ENCODE measurements around the gene BTBD19.

BTBD19 gene

DNA sequence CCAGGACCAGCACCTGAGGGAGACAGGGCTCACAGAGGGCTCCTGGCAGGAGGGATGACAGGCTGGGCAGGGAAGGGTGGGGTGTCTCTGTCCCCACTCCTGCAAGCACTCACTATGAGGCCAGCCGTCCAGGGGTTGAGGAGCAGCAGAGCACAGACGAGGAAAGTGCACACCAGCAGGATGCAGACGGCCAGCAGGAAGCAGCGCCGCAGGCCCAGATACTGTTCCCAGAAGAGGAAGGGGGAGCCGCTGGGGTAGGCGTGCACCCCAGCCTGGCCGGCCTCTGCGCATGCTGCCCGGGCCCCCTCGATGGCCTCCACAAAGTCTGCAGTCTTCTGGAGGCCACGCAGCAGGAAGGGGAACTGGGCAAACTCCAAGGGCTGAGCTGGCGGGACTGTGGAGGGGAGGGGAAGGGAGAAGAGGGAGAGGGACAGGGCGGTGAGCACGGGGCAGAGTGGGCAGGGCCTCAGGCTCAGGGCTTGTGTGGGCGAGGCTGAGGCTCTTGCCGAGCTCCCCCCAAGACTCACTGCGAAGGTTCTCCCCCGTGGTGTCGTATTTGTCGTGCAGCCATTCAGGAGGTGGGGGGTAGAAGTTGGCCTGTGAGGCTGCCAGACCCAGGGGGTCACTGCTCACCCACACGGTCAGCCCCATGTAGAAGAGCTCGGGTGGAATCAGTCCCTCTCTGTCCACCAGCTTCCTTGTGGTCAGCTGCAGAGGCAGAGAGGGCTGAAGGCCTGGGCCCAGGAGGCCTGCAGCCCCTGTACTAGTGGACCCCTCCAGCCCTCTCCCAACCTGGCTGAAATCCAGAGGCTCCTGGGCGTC is 18.3 kb downstream of the BTBD19 start:
- TF ChIP-seq, protein P1, sequence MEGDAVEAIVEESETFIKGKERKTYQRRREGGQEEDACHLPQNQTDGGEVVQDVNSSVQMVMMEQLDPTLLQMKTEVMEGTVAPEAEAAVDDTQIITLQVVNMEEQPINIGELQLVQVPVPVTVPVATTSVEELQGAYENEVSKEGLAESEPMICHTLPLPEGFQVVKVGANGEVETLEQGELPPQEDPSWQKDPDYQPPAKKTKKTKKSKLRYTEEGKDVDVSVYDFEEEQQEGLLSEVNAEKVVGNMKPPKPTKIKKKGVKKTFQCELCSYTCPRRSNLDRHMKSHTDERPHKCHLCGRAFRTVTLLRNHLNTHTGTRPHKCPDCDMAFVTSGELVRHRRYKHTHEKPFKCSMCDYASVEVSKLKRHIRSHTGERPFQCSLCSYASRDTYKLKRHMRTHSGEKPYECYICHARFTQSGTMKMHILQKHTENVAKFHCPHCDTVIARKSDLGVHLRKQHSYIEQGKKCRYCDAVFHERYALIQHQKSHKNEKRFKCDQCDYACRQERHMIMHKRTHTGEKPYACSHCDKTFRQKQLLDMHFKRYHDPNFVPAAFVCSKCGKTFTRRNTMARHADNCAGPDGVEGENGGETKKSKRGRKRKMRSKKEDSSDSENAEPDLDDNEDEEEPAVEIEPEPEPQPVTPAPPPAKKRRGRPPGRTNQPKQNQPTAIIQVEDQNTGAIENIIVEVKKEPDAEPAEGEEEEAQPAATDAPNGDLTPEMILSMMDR (IDR thresholded peaks at IDR 0.05; ENCODE audit: unreplicated experiment in 3 of 3): no peak
- Mint-ChIP-seq H3K36me3 (ENCODE audit: low read depth) (no peaks in the 10 kb centered on the region), H3K27ac (no peak overlapping the region), H3K4me3 (no peak overlapping the region), H3K4me1 (peaks cover under 1% of the 10 kb centered on the region), H3K27me3 (ENCODE audit: low read depth) (no peaks in the 10 kb centered on the region), H3K9me3 (no peaks in the 10 kb centered on the region)

DNA sequence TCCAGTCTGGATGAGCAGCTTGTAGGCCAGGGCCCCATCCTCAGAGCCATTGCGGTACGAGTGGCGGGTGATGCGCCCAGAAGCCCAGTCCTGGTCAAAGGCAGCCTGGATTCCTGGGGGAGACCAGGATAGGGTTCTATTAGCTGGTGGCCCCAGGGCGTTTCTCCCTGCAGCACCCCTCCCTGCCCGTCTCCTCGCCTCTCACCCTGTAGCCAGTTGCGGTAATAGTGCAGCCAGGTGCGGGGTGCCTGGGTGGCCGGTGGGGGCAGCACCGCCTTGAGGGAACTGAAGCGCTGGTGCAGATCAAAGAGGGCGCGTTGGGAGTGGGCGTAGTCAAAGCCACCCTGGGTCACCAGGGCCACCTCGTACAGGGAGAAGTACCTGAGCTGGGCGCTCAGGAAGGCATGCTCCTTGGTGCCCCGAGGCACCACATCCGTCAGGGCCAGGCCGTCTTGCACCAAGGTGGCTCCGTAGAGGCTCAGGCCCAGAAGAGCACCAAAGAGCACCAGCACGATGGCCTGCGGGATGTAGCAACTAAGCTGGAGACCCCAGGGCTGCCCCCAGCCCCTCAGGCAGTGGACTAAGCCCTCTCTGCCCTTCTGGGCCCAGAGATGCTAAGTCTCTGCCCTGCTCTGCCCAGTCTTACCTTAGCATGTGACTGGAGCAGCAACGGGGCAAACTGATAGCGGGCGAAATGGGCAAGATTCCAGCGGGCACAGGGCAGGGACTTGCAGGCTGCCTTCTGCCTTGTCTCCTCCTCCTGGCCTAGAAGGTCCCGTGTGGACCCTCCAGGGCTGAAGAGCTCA is 19.1 kb downstream of the BTBD19 start:
- no peaks in the 10 kb centered on the region for H3K27me3 Mint-ChIP-seq (ENCODE audit: low read depth)
- no peaks in the 10 kb centered on the region for H3K9me3 Mint-ChIP-seq
- H3K27ac Mint-ChIP-seq: no peak overlapping the region
- TF ChIP-seq, protein P1 (IDR thresholded peaks at IDR 0.05; ENCODE audit: unreplicated experiment in 3 of 3): no peak
- no peaks in the 10 kb centered on the region for H3K36me3 Mint-ChIP-seq (ENCODE audit: low read depth)
- H3K4me1 Mint-ChIP-seq: peaks cover 1% of the 10 kb centered on the region
- no peak overlapping the region for H3K4me3 Mint-ChIP-seq

DNA sequence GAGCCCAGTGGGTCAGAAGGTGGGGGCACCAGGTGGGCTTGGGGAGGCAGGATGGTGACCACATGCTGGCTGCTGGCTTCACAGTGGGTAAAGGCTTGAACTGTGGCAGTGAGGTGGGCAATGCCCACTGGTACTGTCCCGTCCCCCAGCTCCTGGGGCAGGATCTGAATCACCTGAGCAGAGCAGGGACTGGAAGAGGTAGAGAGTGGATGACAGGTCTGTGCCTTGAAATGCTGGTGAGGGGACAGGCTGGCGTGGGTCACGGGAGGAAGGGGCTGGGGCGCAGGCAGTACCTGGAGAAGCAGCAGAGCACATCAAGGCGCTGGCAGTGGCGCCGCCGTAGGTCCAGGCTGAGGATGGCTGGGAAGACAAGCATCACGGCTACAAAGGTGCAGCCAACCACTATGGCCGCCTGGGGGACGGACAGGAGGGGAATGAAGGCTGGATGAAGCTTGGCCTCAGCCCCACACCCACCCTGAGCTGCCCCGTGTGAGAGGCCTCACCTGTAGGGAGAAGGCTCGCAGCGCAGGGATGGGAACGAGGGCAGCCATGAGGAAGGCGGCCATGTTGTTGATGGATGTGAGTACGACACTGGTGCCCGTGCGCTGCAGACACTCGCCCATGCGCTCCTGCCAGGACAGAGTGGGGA is 19.8 kb downstream of the BTBD19 start:
- Mint-ChIP-seq H3K4me1 (peaks cover 5% of the 10 kb centered on the region), H3K27me3 (ENCODE audit: low read depth) (no peaks in the 10 kb centered on the region), H3K36me3 (ENCODE audit: low read depth) (no peaks in the 10 kb centered on the region), H3K4me3 (no peak overlapping the region), H3K27ac (no peak overlapping the region), H3K9me3 (no peaks in the 10 kb centered on the region)
- TF ChIP-seq, protein P1 (IDR thresholded peaks at IDR 0.05; ENCODE audit: unreplicated experiment in 3 of 3): no peak

DNA sequence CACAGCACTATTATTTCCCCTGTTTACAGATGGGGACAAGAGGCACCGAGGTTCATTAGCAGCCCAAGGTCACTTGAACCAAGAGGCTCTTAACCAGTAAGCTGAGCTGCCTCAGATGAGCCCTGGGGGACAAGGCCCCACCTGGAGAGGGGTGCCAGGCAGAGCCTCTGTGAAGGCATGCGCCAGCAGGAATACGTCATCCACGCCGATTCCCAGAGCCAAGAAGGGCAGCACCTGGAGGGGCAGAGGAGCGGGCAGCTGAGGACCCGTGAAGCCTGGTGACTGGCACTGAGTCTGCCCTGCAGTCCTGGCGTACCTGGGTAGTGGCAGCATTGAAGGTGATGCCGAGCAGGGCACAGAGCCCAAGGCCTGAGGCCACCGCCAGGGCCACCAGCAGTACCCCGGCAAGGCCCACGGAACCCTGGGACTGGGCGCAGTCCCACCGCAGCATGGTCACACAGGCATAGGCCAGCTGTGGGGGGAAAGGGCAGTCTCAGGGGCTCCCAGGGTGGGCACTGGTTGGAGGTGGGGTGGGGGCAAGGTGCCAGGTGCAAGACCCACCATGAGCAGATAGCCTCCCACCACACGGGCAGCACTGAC is 20.6 kb downstream of the BTBD19 start:
- Mint-ChIP-seq H3K27me3 (ENCODE audit: low read depth) (no peaks in the 10 kb centered on the region), H3K4me3 (no peak overlapping the region), H3K4me1 (peaks cover 5% of the 10 kb centered on the region), H3K36me3 (ENCODE audit: low read depth) (no peaks in the 10 kb centered on the region), H3K9me3 (no peaks in the 10 kb centered on the region), H3K27ac (no peak overlapping the region)
- TF ChIP-seq, protein P1 (IDR thresholded peaks at IDR 0.05; ENCODE audit: unreplicated experiment in 3 of 3): no peak

DNA sequence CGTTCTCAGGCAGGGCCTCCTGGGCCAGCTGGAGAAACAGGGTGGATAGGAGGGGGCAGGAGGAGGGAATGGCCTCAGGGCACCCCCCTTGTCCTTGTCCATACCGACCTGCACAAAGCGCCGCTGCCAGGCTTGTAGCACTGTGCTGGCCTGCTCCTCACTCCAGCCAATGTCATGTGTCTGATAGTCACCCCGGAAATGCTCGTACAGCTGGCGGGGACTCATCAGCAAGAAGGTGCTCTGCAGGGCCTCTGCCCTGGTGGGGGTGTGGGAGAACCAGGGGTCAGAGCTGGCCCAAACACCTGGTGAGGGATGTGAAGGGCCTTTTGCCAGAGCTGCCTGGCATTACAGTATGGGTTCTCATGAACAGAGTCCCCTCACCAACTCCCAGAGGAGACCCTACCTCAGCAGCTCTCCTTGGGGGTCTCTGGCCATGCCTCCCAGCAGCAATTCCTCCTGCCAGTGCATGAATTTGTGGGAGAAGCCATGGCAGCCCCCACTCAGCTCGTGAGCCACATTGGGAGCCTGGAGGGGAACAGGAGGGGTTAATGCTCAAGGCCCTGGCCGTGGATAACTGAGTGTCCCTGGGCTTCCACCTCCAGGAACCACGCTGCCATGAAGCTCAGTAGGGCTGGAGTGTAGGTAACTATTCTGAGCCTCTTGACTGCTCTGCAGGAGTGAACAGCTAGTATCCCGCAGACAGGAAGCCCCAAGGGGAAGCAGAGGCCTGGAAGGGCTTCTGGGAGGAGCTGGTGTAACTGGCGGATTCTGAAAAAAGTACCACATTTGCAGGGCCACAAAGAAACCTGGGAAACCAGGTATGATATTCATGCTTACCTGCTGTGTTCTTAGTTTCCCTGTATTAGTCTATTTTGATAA is 21.4 kb downstream of the BTBD19 start:
- TF ChIP-seq, protein P1 (IDR thresholded peaks at IDR 0.05; ENCODE audit: unreplicated experiment in 3 of 3): no peak
- H3K4me3 Mint-ChIP-seq: no peak overlapping the region
- H3K36me3 Mint-ChIP-seq (ENCODE audit: low read depth): no peaks in the 10 kb centered on the region
- peaks cover 5% of the 10 kb centered on the region for H3K4me1 Mint-ChIP-seq
- no peaks in the 10 kb centered on the region for H3K9me3 Mint-ChIP-seq
- no peaks in the 10 kb centered on the region for H3K27me3 Mint-ChIP-seq (ENCODE audit: low read depth)
- no peak overlapping the region for H3K27ac Mint-ChIP-seq
